ENCODE measurements around the gene LYST.
"Not testable (repeated sequence)": the region's sequence is repeated elsewhere in the genome, so short reads cannot be mapped to it uniquely, and the experiment has no call there.

Gene LYST

GRCh38 chr1:235624721-235625333, 241.9 kb downstream of the LYST start:
- Histone ChIP-seq H3K27ac (no peak overlapping the region), H3K4me3 (no peak overlapping the region)

GRCh38 chr1:235622936-235623779, 243.5 kb downstream of the LYST start:
- no peak overlapping the region for H3K27ac ChIP-seq

GRCh38 chr1:235619149-235619548, 247.6 kb downstream of the LYST start:
- not testable (repeated sequence) for H3K4me3 ChIP-seq, H3K27ac ChIP-seq

More at GRCh38 chr1:235622936-235623779, 243.5 kb downstream of the LYST start:
- no peak overlapping the region for H3K4me3 ChIP-seq

GRCh38 chr1:235617808-235618207, 248.9 kb downstream of the LYST start:
- H3K4me3 ChIP-seq, result no peak overlapping the region

GRCh38 chr1:235617140-235617539, 249.6 kb downstream of the LYST start:
- H3K4me3 ChIP-seq, result no peak overlapping the region
- no peak overlapping the region for H3K27ac ChIP-seq

More at GRCh38 chr1:235617808-235618207, 248.9 kb downstream of the LYST start:
- H3K27ac ChIP-seq, result no peak overlapping the region

- Histone ChIP-seq H3K27ac (no peak overlapping the region), H3K4me3 (no peak overlapping the region)
Measured at GRCh38 chr1:235614442-235614954, 252.2 kb downstream of the LYST start.

GRCh38 chr1:235613602-235614001, 253.1 kb downstream of the LYST start:
- no peak overlapping the region for H3K27ac ChIP-seq

GRCh38 chr1:235612761-235613160, 253.9 kb downstream of the LYST start:
- H3K27ac ChIP-seq, result no peak overlapping the region
- no peak overlapping the region for H3K4me3 ChIP-seq

More at GRCh38 chr1:235613602-235614001, 253.1 kb downstream of the LYST start:
- H3K4me3 ChIP-seq, result no peak overlapping the region

Measured in skin epidermis (tissue), 12 donors.